Cerebellar cortex (tissue), 1 donor: ENCODE data around the gene PGPEP1.

Experiments
- DNase-seq: peaks from one replicate; pipeline ENCODE4 v3.0.0-alpha.2; 2015; ENCODE audit warnings: low spot score

Gene PGPEP1

DNA sequence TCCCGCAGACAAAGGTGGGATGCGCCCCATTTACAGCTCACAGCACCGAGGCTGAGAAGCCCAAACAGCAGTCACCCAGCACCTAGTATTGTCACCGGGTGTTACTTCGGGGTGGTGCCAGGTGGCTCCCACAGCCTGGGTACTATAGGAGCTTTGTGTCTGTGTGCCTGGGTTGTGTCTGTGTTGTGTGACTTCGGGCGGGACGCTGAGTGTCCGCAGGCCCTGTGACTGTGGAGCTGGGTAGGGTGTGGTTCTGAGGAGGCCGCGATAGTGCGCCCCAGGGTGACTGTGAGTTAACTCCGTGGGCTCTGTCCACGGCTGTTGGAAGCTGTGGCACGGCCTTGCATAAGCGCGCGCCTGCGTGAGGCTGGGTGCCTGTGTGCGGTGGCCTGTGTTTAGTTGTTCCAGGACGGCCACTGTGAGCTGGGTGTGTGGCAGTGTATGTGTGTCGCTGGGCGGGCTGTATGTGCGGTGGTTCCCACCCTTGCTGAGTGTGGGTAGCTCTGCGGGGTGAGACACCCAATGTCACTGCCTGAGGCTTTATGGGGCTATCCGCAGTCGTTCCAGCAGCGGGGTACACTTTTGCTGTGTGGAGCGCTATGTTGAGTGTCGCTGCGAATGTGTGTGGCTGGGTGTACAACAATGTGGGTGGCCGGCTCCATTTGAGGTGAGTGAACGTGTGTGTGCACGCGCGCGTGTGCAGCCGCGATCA lies 78.2 kb downstream of the PGPEP1 start:
- peak; percentile 57 for DNase-seq

DNA sequence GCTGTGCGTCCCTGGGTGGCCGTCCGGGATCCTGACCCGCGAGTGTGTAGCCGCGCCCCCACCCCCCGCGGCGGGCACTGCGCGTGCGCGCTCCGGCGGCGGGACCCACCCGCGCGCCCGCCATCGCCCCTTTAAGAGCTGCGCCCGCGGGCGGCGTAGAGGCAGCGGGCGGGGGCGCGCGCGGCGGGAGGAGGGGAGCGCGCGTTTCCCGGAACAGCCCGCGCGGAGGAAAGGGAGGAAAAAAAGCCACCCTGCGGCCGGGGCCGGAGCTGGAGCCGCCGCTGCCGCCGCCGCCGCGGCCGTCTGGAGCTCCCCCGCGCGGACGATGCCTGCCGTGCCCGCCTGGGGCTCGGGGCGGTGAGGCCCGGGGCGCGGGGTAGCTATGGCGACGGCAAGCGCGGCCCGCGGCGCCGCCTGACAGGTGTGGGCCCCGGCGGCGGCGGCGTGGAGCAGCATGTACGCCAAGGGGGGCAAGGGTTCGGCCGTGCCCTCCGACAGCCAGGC lies 78.8 kb downstream of the PGPEP1 start, which contains the start of gene SSBP4:
Gene SSBP4 (plus strand): TSS at position 204 of the 504 bp plus-strand sequence. CDS start 251 bp downstream, at position 455.
- peak; percentile 66 for DNase-seq
